Measurements from ENCODE around the gene FAM83F. TPM values are rescaled to one million over a fixed set of nuclear protein-coding genes. Genes with fewer than 3 reads are reported as not detected.
"Not testable (repeated sequence)": the region's sequence is repeated elsewhere in the genome, so short reads cannot be mapped to it uniquely, and the experiment has no call there.

FAM83F gene
- total and polyA plus RNA-seq, 8 donors = 0.15 to 0.73 (median 0.26) TPM

GRCh38 chr22:40022536-40023240, 27.9 kb downstream of the FAM83F start:
- Histone ChIP-seq H3K27ac (no peak overlapping the region), H3K4me1 (no peaks in the 10 kb centered on the region), H3K4me3 (no peak overlapping the region), H3K36me3 (no peaks in the 10 kb centered on the region), H3K9me3 (no peaks in the 10 kb centered on the region), H3K27me3 (no peaks in the 10 kb centered on the region)
- intact Hi-C loops (cut with DNase I) = no loop called here
- DNase-seq = no peak
- no peak for TF ChIP-seq CTCF (IDR thresholded peaks at IDR 0.05)
- ATAC-seq = no peak

- no peak for TF ChIP-seq CTCF (IDR thresholded peaks at IDR 0.05)
- ATAC-seq = no peak
- DNase-seq = no peak
- no peaks in the 10 kb centered on the region for H3K9me3 ChIP-seq
- H3K27ac ChIP-seq = no peak overlapping the region
- H3K27me3 ChIP-seq = no peaks in the 10 kb centered on the region
- no peaks in the 10 kb centered on the region for H3K4me1 ChIP-seq
- intact Hi-C loops (cut with DNase I) = no loop called here
- no peak overlapping the region for H3K4me3 ChIP-seq
- no peaks in the 10 kb centered on the region for H3K36me3 ChIP-seq
Measured at GRCh38 chr22:40023341-40023841, 28.6 kb downstream of the FAM83F start.

- TF ChIP-seq CTCF (IDR thresholded peaks at IDR 0.05) = peak; percentile 77 to 81
- Histone ChIP-seq H3K4me3 (no peak overlapping the region), H3K27ac (no peak overlapping the region), H3K4me1 (no peaks in the 10 kb centered on the region), H3K36me3 (no peaks in the 10 kb centered on the region), H3K9me3 (no peaks in the 10 kb centered on the region), H3K27me3 (no peaks in the 10 kb centered on the region)
- peak; percentile 95 for ATAC-seq
- intact Hi-C loops (cut with DNase I) = loop anchor here in 1 of 2 donors (5.0 kb wide), 1 partner anchor 487 kb away; no protein-coding TSS in a partner anchor
- DNase-seq = peak; percentile 49 to 90 (median 60)
Measured at GRCh38 chr22:40024201-40025061, 29.7 kb downstream of the FAM83F start.

- H3K27ac ChIP-seq, ATAC-seq, DNase-seq, H3K4me1 ChIP-seq, H3K36me3 ChIP-seq, H3K4me3 ChIP-seq, H3K9me3 ChIP-seq, H3K27me3 ChIP-seq: not testable (repeated sequence)
- peak; percentile 1 to 7 for TF ChIP-seq CTCF (IDR thresholded peaks at IDR 0.05)
- intact Hi-C loops (cut with DNase I) = loop anchor here in 1 of 2 donors (5.0 kb wide), 1 partner anchor 488 kb away; no protein-coding TSS in a partner anchor
Measured at GRCh38 chr22:40025062-40025379, 30.3 kb downstream of the FAM83F start.

- DNase-seq = no peak
- Histone ChIP-seq H3K4me3 (no peak overlapping the region), H3K27ac (no peak overlapping the region), H3K27me3 (no peaks in the 10 kb centered on the region), H3K9me3 (no peaks in the 10 kb centered on the region), H3K4me1 (no peaks in the 10 kb centered on the region), H3K36me3 (no peaks in the 10 kb centered on the region)
- ATAC-seq = no peak
- intact Hi-C loops (cut with DNase I) = loop anchor here in 1 of 2 donors (5.0 kb wide), 1 partner anchor 489 kb away; no protein-coding TSS in a partner anchor
- no peak for TF ChIP-seq CTCF (IDR thresholded peaks at IDR 0.05)
Measured at GRCh38 chr22:40025856-40026255, 31.1 kb downstream of the FAM83F start.
